Keratinocyte (primary cell): ENCODE measurements around the gene ASXL2.

ENCODE experiments used
- EZH2 ChIP-seq: IDR thresholded peaks from one replicate; pipeline ENCODE4 v1.6.1; 2012; ENCODE audit warnings: inconsistent platforms, mild to moderate bottlenecking, low read length, moderate library complexity
- TF ChIP-seq, protein P1 (sequence below), 3 experiments: IDR thresholded peaks in 1 of 3; conservative IDR thresholded peaks in 1 of 3; optimal IDR thresholded peaks in 1 of 3; 2 replicates in 2 of 3; 3 replicates in 1 of 3; pipeline versions ENCODE3 to v1.5.1; 2011; ENCODE audit warnings: low read length in 3 of 3, mild to moderate bottlenecking in 3 of 3, moderate library complexity in 2 of 3, control low read depth in 1 of 3, inconsistent platforms in 1 of 3; ENCODE audit not compliant: insufficient read depth in 2 of 3; ENCODE audit errors: extremely low read depth in 1 of 3

DNA sequence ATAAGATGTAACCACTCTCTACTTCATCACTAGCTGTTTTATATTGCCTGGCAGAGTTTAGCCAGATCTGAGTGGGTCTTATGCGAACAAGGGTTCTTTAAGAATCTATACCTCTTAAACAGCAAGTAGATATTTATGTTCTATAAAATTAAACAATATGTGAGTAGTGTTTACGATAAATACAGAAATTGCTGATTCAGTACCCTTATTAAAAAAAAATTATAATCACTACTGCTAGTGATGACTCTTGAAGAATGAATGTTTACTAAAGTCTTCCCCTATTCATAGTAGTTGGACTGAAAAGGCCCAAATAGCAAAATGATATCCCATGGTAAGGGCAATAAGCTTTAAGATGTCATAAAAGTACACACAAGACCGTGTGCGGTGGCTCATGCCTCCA, 106.2 kb downstream of the ASXL2 start:
- TF ChIP-seq, protein P1, sequence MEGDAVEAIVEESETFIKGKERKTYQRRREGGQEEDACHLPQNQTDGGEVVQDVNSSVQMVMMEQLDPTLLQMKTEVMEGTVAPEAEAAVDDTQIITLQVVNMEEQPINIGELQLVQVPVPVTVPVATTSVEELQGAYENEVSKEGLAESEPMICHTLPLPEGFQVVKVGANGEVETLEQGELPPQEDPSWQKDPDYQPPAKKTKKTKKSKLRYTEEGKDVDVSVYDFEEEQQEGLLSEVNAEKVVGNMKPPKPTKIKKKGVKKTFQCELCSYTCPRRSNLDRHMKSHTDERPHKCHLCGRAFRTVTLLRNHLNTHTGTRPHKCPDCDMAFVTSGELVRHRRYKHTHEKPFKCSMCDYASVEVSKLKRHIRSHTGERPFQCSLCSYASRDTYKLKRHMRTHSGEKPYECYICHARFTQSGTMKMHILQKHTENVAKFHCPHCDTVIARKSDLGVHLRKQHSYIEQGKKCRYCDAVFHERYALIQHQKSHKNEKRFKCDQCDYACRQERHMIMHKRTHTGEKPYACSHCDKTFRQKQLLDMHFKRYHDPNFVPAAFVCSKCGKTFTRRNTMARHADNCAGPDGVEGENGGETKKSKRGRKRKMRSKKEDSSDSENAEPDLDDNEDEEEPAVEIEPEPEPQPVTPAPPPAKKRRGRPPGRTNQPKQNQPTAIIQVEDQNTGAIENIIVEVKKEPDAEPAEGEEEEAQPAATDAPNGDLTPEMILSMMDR (optimal IDR thresholded peaks at IDR 0.05 in 1 of 3, IDR thresholded peaks at IDR 0.05 in 1 of 3, conservative IDR thresholded peaks at IDR 0.05 in 1 of 3; ENCODE audit: extremely low read depth in 1 of 3, insufficient read depth in 2 of 3, low read length in 3 of 3): no peak
- no peak for TF ChIP-seq EZH2
